GM21367 (cell line): Measurements from ENCODE around the gene ANAPC16.
"Not testable (repeated sequence)": the region's sequence is repeated elsewhere in the genome, so short reads cannot be mapped to it uniquely, and the experiment has no call there.

ENCODE experiments used
- ATAC-seq: cut with Tn5 transposase; IDR thresholded peaks from one replicate; pipeline ENCODE4 v1.9.1; 2021; ENCODE audit not compliant: unreplicated experiment

The ANAPC16 gene

DNA sequence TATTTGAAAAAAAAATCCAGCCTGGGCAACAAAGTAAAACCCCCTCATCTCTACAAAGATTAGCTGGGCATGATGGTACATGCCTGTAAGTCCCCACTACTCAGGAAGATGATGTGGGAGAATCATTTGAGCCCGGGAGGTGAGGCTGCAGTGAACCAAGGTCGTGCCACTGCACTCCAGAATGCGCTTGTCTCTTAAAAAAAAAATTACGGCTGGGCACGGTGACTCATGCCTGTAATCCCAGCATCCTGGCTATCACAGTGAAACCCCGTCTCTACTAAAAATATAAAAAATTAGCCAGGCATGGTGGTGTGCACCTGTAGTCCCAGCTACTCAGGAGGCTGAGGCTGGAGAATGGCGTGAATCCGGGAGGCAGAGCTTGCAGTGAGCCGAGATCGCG, 4.4 kb upstream of the ANAPC16 start:
- not testable (repeated sequence) for ATAC-seq

DNA sequence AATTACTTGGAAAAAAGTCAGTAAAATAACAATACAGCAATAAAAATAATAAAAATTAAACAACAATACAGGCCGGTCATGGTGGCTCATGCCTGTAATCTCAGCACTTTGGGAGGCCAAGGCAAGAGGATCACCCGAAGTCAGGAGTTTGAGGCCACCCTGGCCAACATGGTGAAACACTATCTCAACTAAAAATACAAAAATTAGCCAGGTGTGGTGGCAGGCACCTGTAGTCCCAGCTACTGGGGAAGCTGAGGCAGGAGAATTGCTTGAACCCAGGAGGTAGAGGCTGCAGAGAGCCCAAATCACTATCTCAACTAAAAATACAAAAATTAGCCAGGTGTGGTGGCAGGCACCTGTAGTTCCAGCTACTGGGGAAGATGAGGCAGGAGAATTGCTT, 4.0 kb upstream of the ANAPC16 start:
- ATAC-seq, result not testable (repeated sequence)

DNA sequence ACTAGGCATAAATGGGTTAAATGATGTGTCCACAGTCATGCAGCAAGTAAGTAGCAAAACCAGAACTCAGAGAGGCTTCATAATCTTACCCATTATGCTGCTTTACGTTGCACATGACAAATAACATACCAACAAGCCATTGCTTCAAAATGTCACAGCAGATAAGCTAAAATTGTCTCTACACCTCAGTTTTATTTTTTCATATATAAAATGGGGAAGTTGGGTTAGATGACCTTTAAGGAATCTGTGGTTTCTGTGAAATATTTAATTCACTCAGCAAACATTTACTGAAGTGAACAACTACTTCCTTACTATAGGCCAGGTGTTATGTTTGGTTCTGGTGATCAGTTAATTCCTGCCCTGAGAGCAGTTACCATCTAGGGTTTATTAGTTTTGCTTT, 2.5 kb downstream of the ANAPC16 start:
- no peak for ATAC-seq

DNA sequence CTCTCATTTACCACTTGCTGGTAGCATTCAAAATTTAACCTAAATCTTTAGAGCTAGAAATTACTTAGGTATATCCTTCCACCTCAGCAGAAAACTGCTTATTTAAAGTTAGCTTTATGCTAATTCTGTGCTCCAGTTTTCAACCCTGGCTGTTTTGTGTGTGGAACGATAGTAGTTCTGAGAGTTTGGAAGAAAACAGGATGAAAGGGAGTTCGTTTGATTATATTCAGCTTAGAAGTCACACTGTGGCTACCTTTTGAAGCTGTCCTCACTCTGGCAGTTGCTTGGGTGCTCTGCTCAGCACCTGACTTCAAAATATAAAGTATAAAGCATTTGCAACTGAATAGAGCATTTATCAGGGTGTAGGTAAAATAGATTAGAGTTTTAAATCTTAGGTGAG, 2.9 kb downstream of the ANAPC16 start:
- ATAC-seq, result no peak

DNA sequence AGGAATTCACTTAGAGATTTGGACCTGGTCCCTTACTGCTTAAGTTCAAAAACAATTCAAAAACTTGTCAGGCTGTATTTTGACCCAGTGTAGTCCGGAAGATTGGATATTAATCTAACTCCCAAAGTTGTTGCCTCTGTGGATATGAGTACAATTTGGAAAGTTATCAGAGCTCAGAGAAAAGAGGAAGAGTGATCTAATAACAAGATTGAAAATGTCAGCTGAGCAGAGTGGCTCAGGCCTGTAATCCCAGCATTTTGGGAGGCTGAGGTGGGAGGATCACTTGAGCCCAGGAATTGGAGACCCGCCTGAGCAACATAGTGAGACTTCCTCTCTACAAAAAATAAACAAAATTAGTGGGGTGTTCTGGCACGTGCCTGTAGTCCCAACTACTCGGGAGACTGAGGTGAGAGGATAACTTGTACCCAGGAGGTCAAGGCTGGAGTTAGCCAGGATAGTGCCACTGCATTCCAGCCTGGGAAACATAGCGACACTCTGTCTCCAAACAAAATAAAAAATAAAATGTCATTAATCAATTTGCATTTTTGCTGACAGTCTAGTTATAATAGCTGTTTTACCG, 3.5 kb downstream of the ANAPC16 start:
- ATAC-seq, result no peak

DNA sequence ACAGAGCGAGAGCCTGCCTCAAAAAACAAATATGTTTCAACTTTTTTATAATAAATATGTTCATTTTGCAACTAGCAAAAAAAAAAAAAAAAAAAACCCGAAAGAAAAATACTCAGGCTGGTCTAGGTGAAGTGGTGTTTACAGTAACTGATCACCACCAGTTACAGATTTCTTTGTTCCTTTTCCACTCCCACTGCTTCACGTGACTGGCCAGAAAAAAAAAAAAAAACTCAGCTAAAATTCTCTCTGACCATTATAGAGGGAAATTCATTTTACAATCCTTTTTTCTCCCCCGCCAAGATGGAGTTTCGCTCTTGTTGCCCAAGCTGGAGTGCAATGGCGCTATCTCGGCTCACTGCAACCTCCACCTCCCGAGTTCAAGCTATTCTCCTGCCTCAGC, 4.8 kb downstream of the ANAPC16 start:
- ATAC-seq, result no peak

DNA sequence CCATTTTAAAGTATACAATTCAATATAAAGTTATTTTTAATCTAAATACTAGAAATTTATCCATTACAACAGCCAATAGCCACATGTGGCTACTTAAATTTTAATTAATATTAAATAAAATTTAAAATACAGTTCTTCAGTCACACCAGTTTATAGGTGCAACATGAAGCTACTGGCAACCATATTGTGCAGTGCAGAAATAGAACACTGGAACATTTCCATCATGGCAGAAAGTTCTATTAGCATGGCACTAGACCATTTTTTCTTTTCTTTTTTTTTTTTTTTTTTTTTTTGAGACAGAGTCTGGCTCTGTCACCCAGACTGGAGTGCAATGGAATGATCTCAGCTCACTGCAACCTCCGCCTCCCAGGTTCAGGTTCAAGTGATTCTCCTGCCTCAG, 5.5 kb downstream of the ANAPC16 start:
- ATAC-seq, result no peak

DNA sequence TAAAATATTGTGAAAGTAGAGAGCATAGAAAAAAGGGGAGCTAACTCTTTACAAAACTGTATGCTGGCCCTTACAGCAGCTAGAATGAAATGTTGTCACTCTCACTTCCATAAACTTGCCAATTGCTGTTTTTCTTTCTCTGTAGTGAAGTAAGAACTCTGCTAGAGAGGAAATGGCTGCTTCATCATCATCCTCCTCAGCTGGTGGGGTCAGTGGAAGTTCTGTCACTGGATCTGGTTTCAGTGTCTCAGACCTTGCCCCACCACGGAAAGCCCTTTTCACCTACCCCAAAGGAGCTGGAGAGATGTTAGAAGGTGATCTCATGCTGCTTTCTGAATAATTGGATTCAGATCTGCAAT, 7.9 kb downstream of the ANAPC16 start:
- ATAC-seq, result no peak

DNA sequence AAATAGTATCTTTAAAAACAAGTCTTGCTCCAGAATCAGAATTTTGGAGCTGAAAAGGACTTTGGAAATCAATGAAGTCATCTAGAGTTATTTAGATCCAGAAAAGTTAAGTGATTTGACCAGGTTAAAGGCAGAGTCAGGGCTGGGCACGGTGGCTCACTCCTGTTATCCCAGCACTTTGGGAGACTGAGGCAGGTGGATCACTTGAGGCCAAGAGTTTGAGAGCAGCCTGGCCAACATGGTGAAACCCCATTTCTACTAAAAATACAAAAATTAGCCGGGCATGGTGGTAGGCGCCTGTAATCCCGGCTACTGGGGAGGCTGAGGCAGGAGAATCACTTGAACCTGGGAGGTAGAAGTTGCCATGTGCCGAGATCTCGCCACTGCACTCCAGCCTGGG, 8.4 kb downstream of the ANAPC16 start:
- ATAC-seq, result not testable (repeated sequence)

DNA sequence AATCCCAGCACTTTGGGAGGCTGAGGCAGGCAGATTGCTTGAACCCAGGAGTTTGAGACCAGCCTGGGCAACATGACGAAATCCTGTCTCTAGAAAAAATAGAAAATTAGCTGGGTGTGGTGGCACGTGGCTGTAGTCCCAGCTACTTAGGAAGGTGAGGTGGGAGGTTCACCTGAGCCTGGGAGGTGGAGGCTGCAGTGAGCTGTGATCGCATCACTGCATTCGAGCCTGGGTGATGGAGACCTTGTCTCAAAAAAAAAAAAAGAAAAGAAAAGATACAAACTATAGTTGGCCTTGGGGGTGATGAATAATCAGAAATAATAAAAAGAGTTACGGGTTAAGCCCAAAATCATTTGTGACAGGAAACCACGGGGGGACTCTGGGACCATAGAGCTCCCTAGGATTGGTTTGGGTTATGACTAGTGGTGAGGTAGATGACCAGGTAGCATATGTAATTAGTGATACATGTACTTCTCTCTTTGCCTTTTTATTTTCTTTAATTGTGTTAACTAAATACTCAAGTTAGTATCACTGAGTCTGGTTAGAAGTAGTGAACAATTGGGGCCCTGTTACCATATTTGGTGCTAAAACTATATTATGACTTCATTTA, 10.7 kb downstream of the ANAPC16 start:
- ATAC-seq, result no peak

DNA sequence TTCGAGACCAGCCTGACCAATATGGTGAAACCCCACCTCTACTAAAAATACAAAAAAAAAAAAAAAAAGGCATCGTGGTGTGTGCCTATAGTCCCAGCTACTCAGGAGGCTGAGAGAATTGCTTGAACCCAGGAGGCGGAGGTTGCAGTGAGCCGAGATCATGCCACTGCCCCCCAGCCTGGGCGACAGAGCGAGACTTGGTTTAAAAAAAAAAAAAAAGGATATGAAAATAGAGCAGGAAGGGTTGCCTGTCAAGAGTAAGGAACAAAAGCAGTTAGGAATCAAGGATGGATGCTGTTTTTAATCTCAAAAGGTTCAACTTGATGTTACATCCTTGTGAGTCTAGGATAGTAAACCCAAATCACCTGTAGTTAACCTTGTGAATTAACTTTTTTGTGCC, 12.0 kb downstream of the ANAPC16 start:
- ATAC-seq, result no peak

DNA sequence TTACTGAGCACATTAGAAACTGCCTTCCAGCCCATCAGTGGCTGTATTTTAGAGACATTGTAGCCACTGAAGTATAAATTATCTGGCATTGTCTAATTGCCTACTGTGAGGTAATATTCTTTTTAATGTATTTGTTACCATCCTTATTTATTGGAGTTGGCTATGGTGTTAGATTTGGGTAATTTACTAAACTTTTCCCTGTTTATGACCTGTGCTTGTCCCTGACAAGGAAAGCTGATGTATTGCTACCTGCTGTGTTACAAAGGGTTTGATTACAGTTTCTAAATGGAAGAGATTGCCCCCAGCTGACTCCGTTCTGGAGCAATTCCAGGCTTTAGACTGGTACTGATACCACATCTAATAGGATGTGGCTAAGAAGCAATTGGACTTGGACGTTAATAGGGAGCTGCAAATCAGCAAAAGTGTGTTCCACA, 12.5 kb downstream of the ANAPC16 start:
- ATAC-seq, result no peak

DNA sequence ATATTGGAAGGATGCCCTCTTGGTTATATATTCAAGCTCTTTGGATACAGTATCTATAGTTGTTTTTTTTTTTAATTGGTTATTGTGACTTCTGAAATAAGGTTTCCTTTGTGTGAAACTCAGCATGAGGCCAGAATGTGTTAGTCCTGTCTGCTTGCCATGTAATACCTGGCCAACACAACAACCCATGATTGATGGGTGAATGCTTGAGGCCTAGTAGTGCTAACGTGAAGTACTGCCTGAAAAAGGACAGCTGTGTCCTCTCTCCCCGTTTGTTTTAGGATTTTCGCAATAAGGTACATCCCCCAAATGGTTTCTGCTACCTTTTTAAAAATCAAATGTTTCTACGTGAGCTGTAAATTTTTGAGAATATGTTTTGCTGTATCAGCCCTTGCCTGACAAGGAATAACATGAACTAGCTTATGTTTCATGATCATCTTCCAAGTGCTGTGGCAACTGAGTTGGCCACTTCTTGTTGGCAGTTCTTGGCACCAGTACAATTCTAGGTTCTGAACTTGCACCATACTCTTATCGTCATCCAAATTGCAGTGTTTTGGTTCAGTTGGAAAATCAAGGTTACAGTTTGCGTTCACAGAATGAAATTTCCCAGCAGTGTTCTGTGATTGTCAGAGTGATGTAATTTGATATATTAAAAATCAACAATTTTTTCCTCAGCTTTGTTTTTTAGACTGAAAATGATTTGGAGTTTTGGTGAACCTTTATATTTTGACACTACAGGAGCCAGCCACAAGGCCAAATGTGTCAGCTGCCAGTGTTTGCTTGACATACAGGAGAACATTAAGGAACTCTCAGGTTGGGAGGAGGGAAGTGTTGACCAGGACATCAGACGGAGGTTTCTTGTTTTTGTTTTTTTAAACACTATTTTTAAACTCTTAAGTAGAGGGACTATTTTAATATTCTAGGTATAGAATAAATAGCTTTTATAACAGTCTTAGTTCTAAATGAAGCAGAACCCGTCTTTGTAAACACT, 13.7 kb downstream of the ANAPC16 start:
- no peak for ATAC-seq

DNA sequence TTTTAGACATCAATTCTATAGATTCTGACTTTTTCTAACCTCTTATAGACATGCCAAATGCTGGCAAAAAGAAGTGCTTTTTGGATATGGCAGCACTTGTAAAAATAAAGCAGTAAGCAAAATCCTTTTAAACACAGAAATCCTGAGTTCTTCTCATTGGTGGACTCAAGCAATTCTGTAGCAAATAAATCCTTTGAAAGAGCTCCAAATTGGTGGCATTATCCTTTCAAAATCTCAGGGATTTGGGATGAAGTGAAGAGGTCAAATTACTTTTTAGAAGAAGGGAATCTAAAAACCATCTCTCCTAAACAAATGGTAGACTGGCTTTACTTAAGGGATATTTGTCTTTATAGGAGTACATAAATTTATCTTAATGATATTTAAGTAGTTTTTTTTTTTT, 17.8 kb downstream of the ANAPC16 start:
- no peak for ATAC-seq

DNA sequence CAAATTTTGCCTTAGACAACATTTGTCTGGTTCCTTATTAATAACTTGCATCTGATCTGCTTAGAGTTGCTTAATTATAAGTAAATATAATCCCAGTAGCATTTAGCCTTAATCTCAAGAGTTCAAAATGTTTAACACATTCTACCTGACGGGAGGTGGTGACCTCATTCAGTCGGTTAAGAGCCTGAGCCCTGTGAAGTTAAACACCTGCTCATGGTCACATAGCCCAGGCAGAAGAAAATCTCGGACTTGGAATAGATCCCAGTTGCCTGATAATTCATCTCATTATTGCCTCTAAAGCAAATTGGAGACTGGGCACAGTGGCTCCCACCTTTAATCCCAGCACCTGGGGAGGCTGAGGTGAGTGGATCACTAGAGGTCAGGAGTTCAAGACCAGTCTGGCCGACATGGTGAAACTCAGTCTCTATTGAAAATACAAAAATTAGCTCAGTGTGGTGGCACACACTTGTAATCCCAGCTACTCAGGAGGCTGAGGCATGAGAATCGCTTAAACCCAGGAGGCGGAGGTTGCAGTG, 18.8 kb downstream of the ANAPC16 start:
- ATAC-seq, result no peak

DNA sequence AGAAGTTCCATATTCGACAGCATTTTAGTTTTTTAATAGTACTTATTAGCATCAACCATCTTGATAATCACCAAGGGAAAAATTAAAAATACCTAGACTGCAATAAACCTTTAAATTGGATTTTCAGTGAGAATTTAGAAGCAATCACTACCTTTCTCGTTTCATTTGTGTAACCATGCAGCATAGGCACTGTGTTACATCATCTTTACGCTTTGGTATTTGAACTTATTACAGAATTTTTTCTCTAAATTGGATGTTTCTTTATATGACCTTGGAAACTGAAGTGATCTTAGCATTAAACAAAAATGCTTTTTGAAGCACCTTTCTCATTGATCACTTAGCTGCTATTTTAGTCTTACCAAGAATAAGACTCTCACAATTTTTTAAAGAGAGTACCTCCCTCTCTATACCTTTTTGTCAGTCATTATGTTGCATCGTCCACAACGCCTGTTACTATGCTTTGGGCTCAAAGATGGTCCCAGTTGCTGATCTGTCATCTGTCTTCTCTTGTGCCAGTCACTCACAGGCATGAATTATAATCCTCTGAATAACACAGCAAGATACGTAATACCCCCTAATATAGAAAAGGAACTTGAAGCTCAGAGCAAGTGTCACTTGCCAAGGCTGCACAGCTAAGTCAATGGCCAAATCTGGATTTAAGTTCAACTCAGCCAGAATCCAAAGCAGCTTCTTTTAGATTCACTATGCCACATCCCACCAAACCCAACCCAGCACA, 19.9 kb downstream of the ANAPC16 start:
- ATAC-seq, result no peak

DNA sequence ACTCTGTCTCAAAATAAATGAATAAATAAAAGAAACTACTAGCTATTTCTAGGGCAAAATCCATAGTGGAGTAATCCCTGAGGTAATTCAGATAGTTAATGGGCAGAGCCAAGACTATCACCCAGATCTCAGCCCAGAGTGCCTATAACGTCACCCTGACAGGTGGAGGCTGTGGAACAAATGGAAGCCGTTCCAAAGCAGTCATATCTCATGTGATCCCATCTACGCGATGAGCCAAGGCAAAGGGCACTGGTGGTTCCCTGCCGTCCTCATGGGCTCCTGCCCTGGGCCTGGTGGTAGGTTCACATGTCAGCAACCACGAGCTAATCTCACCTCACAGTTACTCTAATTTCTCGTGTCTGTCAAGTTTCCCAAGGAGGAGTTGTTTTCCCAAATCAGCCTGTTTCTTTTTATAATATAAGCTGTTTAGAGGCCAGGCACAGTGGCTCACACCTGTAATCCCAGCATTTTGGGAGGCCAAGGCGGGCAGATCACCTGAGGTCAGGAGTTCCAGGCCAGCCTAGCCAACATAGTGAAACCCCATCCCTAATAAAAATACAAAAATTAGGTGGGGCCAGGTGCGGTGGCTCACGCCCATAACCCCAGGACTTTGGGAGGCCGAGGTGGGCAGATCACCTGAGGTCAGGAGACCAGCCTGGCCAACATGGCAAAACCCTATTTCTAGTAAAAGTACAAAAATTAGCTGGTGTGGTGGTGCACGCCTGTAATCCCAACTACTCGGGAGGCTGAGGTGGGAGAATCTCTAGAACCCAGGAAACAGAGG, 22.8 kb downstream of the ANAPC16 start:
- ATAC-seq, result no peak

DNA sequence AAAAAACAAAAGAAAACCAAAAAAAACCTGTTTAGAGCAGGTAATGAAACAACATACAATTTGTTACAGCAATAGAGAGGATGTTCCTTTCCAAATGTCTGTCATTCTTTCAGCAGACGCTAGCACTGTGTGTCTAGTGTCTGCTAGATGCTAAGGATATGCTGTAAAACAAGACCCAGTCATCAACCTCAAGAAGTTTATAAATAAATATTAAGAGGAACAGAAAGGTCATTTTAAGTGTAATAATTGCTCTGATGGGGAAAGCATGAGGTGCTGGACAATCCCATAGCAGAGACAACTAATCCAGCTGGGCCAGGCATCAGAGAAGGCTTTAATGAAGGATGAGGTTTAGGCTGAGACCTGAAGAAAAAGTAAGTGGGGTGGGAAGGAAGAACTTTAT, 23.6 kb downstream of the ANAPC16 start:
- no peak for ATAC-seq

DNA sequence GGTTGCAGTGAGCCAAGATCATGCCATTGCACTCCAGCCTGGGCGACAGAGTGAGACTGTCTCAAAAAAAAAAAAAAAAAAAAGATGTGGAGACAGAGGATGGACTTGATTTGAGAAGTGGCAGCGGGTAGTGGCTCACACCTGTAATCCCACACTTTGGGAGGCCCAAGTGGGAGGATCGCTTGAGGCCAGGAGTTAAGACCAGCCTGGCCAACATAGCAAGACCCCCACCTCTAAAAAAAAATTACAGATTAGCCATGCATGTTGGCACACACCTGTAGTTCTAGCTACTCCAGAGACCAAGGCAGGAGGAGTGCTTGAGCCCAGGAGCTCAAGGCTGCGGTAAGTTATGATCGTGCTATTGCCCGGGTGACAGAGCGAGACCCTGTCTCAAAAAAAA, 24.6 kb downstream of the ANAPC16 start:
- ATAC-seq, result no peak

DNA sequence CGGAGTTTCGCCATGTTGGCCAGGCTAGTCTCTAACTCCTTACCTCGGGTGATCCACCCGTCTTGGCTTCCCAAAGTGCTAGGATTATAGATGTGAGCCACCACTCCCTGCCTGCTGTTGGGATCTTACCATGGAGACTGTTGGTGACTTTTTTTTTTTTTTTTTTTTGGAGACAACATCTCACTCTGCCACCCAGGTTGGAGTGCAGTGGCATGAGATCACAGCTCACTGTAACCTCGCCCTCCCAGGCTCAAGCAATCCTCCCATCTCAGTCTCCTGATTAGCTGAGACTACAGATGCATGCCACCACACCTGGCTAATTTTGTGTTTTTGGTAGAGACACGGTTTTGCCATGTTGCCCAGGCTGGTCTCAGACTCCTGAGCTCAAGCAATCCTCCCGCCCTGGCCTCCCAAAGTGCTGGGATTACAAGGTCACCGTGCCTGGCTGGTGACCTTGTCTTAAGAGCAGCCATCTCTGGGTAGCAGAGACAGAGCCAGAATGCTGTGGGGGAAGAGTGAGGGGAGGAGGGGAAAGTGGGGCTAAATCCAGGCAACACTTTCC, 26.0 kb downstream of the ANAPC16 start:
- ATAC-seq, result no peak
